ENCODE results near the gene SUPT16H.
"Not testable (repeated sequence)": the region's sequence is repeated elsewhere in the genome, so short reads cannot be mapped to it uniquely, and the experiment has no call there.

Gene SUPT16H

GRCh38 chr14:21367582-21368144, 16.2 kb downstream of the SUPT16H start:
- DNase-seq = no peak

DNA sequence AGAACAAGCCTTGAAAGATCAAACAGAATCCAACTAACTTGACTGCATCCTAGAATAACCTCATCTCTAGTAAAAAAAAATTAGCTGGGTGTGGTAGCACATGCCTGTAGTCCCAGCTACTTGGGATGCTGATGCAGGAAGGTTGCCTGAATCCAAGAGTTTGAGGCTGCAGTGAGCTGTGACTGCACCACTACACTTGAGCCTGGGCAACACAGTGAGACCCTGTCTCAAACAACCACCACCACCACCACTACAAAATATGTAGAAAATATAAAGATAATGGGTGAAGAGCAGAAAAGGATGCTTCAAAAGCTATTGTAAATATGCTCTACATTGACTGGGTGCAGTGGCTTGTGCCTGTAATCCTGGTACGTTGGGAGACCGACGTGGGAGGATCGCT, 27.3 kb downstream of the SUPT16H start:
- DNase-seq = no peak

GRCh38 chr14:21352587-21352986, 31.2 kb downstream of the SUPT16H start:
- DNase-seq = peak in 1 of 14 donors; percentile 6

- DNase-seq = no peak
Measured at GRCh38 chr14:21350539-21350938, 33.3 kb downstream of the SUPT16H start.

DNA sequence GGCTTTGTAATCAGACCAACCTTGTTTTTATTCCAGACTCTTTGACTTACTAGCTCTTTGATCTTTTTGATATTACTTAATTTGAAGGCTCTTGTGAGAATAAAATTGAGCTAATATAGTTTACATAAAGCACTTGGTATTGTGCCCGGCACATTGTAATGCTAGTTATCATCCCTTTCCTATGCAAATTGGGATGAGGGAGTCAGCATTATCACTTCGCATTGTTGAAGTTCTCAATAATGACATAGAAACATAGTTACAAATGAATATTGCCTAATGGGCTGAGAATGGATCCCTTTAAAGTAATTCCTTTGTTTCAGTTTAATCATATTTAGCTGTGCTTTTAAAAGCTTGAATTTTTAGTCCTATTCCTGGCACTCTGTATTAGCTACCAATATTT, 36.6 kb downstream of the SUPT16H start:
- no peak for DNase-seq

DNA sequence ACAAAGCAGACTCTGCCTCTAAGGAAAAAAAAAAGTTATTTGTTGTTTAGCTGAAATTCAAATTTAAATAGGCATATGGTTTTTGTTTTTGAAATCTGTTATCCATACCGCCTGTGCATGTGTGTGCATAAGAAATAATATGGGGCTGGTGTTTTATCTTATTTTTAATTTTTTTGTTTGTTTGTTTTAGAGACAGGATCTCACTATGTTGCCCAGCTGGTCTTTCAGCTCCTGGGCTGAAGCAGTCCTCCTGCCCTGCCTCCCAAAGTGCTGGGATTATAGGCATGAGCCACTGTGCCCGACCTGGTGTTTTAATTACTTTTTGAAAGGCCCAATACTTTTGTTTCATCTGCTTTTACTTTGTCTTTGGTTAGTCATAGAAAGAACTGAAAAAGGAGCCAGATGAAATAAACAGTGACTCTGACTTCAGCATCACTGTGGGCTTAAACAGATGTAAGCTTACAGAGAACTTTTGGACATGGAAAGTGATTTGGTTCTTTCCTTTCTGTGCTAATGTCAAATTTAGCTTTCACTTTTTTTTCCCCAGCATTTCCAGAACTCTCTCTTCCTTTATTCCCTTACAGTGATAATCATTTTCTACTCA, 37.2 kb downstream of the SUPT16H start:
- DNase-seq = no peak

DNA sequence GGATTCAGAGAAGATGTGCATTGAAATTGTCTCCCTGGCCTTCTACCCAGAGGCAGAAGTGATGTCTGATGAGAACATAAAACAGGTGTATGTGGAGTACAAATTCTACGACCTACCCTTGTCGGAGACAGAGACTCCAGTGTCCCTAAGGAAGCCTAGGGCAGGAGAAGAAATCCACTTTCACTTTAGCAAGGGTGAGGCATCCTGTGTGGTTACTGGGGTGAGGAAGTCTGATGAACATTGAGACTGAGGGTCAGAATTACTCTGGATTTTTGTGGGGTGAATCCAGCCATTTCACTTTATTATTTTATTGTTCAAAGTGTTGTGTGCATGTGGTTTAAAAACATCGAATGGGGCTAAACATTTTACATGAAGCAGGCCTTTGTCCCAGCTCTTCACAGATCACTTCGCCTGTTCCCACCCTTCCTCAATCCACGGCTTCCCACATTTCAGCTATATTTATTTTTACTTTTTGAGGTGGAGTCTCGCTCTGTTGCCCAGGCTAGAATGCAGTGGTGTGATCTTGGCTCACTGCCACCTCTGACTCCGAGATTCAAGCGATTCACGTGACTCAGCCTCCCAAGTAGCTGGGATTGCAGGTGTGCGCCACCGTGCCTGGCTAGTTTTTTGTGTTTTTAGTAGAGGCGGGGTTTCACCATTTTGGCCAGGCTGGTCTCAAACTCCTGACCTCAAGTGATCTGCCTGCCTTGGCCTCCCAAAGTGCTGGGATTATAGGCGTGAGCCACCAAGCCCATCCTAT, 40.6 kb downstream of the SUPT16H start:
- DNase-seq = no peak

DNA sequence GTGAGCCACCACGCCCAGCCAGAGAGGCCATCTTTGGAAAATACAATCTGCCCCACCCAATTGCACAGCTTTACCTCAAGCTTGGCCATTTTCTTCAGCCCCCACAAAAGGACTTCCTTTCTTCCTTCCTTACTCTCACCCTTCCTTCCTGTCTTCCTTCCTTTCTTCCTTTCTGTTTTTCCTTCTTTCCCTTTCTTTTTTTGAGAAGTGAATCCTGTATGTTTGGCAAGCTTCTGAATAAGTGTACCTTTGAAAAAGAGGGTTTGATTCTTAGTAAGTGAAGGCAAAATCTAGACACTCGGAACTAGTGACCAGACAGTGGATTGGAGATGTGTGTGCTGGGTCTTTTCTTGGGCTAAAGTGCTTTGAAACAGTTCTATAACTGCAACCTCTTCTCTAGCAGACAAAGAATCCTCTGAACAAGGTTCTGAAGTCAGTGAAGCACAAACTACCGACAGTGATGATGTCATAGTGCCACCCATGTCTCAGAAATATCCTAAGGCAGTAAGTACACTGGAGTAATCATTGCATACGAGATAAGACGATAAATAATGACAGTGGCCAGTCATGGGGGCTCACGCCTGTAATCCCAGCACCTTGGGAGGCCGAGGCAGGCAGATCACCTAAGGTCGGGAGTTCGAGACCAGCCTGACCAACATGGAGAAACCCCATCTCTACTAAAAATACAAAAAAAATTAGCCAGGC, 49.5 kb downstream of the SUPT16H start:
- DNase-seq = no peak

GRCh38 chr14:21332950-21333349, 50.9 kb downstream of the SUPT16H start:
- DNase-seq = no peak

DNA sequence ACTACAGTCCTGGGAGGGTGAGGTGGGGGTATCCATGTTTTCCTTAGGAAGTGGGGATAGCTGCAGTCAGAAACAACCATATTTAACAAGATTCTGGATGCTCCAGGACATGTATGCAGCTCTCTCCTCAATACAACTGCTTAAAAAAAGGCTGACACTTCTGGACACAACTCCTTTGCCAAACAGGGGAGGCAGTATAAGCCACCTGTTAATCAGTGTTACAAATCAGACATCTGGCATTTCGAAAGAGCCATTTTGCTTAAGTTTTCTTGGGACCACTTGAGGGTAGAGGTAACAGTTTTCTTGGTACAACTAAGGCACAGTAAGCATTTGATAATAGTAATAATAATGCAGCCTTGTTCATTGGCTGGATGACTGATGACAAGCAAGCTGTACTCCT, 56.8 kb downstream of the SUPT16H start:
- no peak for DNase-seq

- no peak for DNase-seq
Measured at GRCh38 chr14:21322716-21323115, 61.1 kb downstream of the SUPT16H start.

- DNase-seq = no peak
Measured at GRCh38 chr14:21320913-21321312, 62.9 kb downstream of the SUPT16H start.

DNA sequence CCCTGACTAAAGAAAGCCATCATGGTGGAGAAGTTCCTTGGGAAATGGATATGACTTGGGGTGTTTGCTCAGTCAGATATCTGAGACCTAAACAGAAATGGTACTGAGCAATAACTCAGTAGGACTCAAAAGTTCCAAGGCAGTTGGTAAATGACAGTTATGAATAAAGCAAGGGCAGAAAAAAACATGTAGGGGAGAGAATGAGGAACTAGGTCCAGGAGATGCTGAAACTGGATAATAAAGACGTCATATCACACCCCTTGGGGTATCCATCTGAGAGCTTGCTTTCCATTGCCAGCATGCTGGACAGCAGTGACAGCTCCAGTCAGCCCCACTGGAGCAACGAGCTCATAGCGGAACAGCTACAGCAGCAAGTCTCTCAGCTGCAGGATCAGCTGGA, 66.4 kb downstream of the SUPT16H start:
- DNase-seq = no peak

DNA sequence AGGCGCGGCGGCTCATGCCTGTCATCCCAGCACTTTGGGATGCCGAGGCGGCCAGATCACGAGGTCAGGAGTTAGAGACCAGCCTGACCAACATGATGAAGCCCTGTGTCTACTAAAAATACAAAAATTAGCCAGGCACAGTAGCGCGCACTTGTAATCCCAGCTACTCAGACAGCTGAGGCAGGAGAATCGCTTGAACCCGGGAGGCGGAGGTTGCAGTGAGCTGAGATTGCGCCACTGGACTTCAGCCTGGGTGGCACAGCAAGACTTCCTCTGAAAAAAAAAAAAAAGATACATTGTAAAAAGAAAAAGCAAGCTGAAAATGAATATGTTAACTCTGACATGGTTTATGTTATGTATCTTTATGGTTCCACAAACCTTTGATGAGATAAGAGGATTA, 70.3 kb downstream of the SUPT16H start:
- no peak for DNase-seq

DNA sequence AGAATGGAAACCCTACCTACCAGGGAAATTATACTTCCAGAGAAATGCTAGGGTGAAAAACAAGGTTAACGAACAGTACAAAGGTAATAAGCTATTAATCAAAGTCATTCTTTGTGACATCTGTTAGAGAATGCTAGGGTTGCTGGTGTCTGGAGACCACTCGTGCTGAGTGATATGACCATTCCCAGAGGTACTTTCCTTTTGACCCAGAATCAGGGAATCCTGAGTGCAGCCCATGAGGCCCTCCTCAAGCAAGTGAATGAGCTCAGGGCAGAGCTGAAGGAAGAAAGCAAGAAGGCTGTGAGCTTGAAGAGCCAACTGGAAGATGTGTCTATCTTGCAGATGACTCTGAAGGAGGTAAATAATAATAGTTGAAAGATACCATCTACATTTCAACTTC, 72.2 kb downstream of the SUPT16H start:
- DNase-seq = no peak

- no peak for DNase-seq
Measured at GRCh38 chr14:21309956-21310355, 73.9 kb downstream of the SUPT16H start.

- DNase-seq = no peak
Measured at GRCh38 chr14:21309238-21309636, 74.6 kb downstream of the SUPT16H start.

- DNase-seq = peak in 12 of 14 donors; percentile 3 to 92 (median 48)
Measured at GRCh38 chr14:21308479-21309237, 75.2 kb downstream of the SUPT16H start.

DNA sequence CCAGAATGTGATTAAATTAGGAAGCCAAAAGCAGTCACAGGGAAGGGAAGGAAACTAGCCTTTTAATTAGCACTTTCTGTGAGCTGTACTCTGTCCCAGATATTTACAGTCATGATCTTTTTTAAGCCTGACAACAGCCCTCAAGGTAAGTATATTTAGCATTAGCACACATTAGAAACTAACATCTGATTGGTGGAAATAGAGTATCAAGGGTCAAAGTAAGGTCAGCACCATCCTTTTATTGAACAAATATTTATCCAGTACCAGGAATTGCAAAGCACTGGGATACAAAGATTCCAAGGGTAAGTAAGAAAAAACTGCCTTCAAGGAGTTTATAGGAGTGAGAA, 75.7 kb downstream of the SUPT16H start:
- no peak for DNase-seq

- no peak for DNase-seq
Measured at GRCh38 chr14:21307637-21308036, 76.2 kb downstream of the SUPT16H start.

DNA sequence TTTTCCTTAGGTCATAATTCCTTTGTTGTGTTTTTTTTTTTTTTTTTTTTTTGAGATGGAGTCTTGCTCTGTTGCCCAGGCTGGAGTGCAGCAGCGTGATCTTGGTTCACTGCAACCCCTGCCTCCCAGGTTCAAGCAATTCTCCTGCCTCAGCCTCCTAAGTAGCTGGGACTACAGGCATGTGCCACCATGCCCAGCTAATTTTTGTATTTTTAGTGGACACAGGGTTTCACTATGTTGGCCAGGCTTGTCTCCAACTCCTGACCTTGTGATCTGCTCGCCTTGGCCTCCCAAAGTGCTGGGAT, 81.0 kb downstream of the SUPT16H start:
- not testable (repeated sequence) for DNase-seq

GRCh38 chr14:21302013-21302835, 81.6 kb downstream of the SUPT16H start:
- DNase-seq = no peak
